HUDEP-2 (cell line): Measurements from ENCODE around the gene CALCA.

Source experiments
- DNase-seq, 76 experiments: peaks; one replicate each; lab custom pipeline; 2025; ENCODE audit not compliant: unreplicated experiment in 76 of 76; lab: John Stamatoyannopoulos, UW

The CALCA gene

GRCh38 chr11:14949437-14950147 lies 22.6 kb downstream of the CALCA start:
- DNase-seq: no peak

GRCh38 chr11:14942745-14943144 lies 29.4 kb downstream of the CALCA start:
- DNase-seq: no peak

GRCh38 chr11:14938936-14939335 lies 33.2 kb downstream of the CALCA start:
- no peak for DNase-seq

GRCh38 chr11:14934641-14935351 lies 37.4 kb downstream of the CALCA start:
- DNase-seq: no peak

- no peak for DNase-seq
Observed at GRCh38 chr11:14932447-14932846, 39.7 kb downstream of the CALCA start.

- no peak for DNase-seq
Observed at GRCh38 chr11:14930369-14930768, 41.8 kb downstream of the CALCA start.

GRCh38 chr11:14927146-14927545 lies 45.0 kb downstream of the CALCA start:
- DNase-seq: no peak

GRCh38 chr11:14924318-14924717 lies 47.8 kb downstream of the CALCA start:
- DNase-seq: peak in 2 of 76 experiments; percentile 11 to 25
